H9 (cell line): ENCODE results near the gene ATP6V1G3. TPM values are rescaled to one million over a fixed set of nuclear protein-coding genes. Genes with fewer than 3 reads are reported as not detected.
A peak's percentile ranks its signal among the peaks of the same experiment; 100 is the strongest.

Source experiments
- DNase-seq: peaks from one replicate; pipeline ENCODE4 v3.0.0-alpha.2; 2017
- H2AFZ ChIP-seq: one replicate; pipeline ENCODE4 v1.6.1; 2013; ENCODE audit warnings: mild to moderate bottlenecking, low read length, control low read depth, moderate library complexity
- H2AK5ac ChIP-seq: 2 replicates; pipeline ENCODE4 v1.6.1; 2013; ENCODE audit warnings: low read length, control low read depth, mixed read lengths; ENCODE audit not compliant: insufficient read length
- H2BK120ac ChIP-seq: one replicate; pipeline ENCODE4 v1.6.1; 2013; ENCODE audit warnings: low read depth, mild to moderate bottlenecking, low read length, control low read depth, inconsistent platforms; ENCODE audit not compliant: poor library complexity, severe bottlenecking
- H2BK12ac ChIP-seq: 2 replicates; pipeline ENCODE4 v1.6.1; 2013; ENCODE audit warnings: low read length, control low read depth, mixed read lengths, low read depth; ENCODE audit not compliant: insufficient read length
- H2BK15ac ChIP-seq: 2 replicates; pipeline ENCODE4 v1.6.1; 2013; ENCODE audit warnings: low read depth, low read length, control low read depth
- H2BK20ac ChIP-seq: one replicate; pipeline ENCODE4 v1.6.1; 2013; ENCODE audit warnings: low read depth, mild to moderate bottlenecking, low read length, control low read depth, inconsistent platforms; ENCODE audit not compliant: poor library complexity, severe bottlenecking
- H2BK5ac ChIP-seq: 2 replicates; pipeline ENCODE4 v1.6.1; 2013; ENCODE audit warnings: low read length, control low read depth, mixed read lengths; ENCODE audit not compliant: insufficient read length
- H3K14ac ChIP-seq: 2 replicates; pipeline ENCODE4 v1.6.1; 2013; ENCODE audit warnings: low read length, control low read depth; ENCODE audit not compliant: insufficient read depth
- H3K18ac ChIP-seq: 2 replicates; pipeline ENCODE4 v1.6.1; 2013; ENCODE audit warnings: low read depth, mild to moderate bottlenecking, mixed read lengths, low read length, control low read depth; ENCODE audit not compliant: insufficient read length
- H3K23ac ChIP-seq: 2 replicates; pipeline ENCODE4 v1.6.1; 2013; ENCODE audit warnings: low read length, control low read depth, mixed read lengths, low read depth; ENCODE audit not compliant: insufficient read length
- H3K23me2 ChIP-seq: 2 replicates; pipeline ENCODE4 v1.6.1; 2013; ENCODE audit warnings: low read depth, mild to moderate bottlenecking, mixed read lengths, low read length, control low read depth; ENCODE audit not compliant: insufficient read length, poor library complexity, severe bottlenecking
- H3K27ac ChIP-seq: 2 replicates; pipeline ENCODE4 v1.5.1; 2013; ENCODE audit warnings: low read length, control low read depth, mixed read lengths, low read depth; ENCODE audit not compliant: insufficient read length
- H3K27me3 ChIP-seq: 2 replicates; pipeline ENCODE4 v1.6.1; 2013; ENCODE audit warnings: low read length, control low read depth, inconsistent platforms; ENCODE audit not compliant: insufficient read depth
- H3K4ac ChIP-seq: 2 replicates; pipeline ENCODE4 v1.6.1; 2013; ENCODE audit warnings: low read depth, mild to moderate bottlenecking, control low read depth, inconsistent platforms, low read length, moderate library complexity
- H3K4me1 ChIP-seq: 2 replicates; pipeline ENCODE4 v1.6.1; 2013; ENCODE audit warnings: low read length, control low read depth, inconsistent platforms; ENCODE audit not compliant: insufficient read depth
- H3K4me2 ChIP-seq: 2 replicates; pipeline ENCODE4 v1.6.1; 2013; ENCODE audit warnings: low read length, control low read depth, mixed read lengths; ENCODE audit not compliant: insufficient read length, insufficient read depth
- H3K56ac ChIP-seq: 2 replicates; pipeline ENCODE4 v1.6.1; 2013; ENCODE audit warnings: low read depth, mild to moderate bottlenecking, mixed read lengths, low read length, control low read depth; ENCODE audit not compliant: insufficient read length
- H3K79me1 ChIP-seq: 2 replicates; pipeline ENCODE4 v1.6.1; 2013; ENCODE audit warnings: low read depth, mild to moderate bottlenecking, moderate library complexity, low read length, control low read depth, inconsistent platforms; ENCODE audit not compliant: insufficient read depth, poor library complexity, severe bottlenecking
- H3K79me2 ChIP-seq: 2 replicates; pipeline ENCODE4 v1.6.1; 2013; ENCODE audit warnings: low read length, control low read depth, inconsistent platforms; ENCODE audit not compliant: insufficient read depth
- H3K9ac ChIP-seq: 2 replicates; pipeline ENCODE4 v1.6.1; 2013; ENCODE audit warnings: low read length, control low read depth, mixed read lengths; ENCODE audit not compliant: insufficient read length; ENCODE audit errors: extremely low read depth
- H3K9me3 ChIP-seq: one replicate; pipeline ENCODE4 v1.6.1; 2013; ENCODE audit warnings: low read depth, low read length, inconsistent platforms; ENCODE audit not compliant: control insufficient read depth
- H3T11ph ChIP-seq: one replicate; pipeline ENCODE4 v1.6.1; 2013; ENCODE audit warnings: mild to moderate bottlenecking, low read length, control low read depth, inconsistent platforms
- H4K20me1 ChIP-seq: one replicate; pipeline ENCODE4 v1.6.1; 2013; ENCODE audit not compliant: control insufficient read depth, insufficient read length, insufficient read depth
- H4K5ac ChIP-seq: 2 replicates; pipeline ENCODE4 v1.6.1; 2013; ENCODE audit warnings: low read depth, mild to moderate bottlenecking, mixed read lengths, low read length, control low read depth; ENCODE audit not compliant: insufficient read length
- H4K8ac ChIP-seq: replicated peaks from 2 replicates; pipeline ENCODE4 v1.6.1; 2013; ENCODE audit warnings: low read length, control low read depth, mixed read lengths, low read depth; ENCODE audit not compliant: insufficient read length
- H4K91ac ChIP-seq: 2 replicates; pipeline ENCODE4 v1.6.1; 2013; ENCODE audit warnings: low read depth, mild to moderate bottlenecking, moderate library complexity, mixed read lengths, low read length, control low read depth; ENCODE audit not compliant: insufficient read length
- H3K27ac Mint-ChIP-seq, 3 experiments: 2 replicates in 2 of 3; 3 replicates in 1 of 3; pipeline ENCODE4 v1.8.0; 2020 to 2021; ENCODE audit warnings: mixed read lengths in 3 of 3, mild to moderate bottlenecking in 1 of 3, moderate library complexity in 1 of 3
- H3K27me3 Mint-ChIP-seq: 2 replicates; pipeline ENCODE4 v1.8.0; 2021; ENCODE audit warnings: low read depth, mild to moderate bottlenecking, moderate library complexity, mixed read lengths
- H3K36me3 Mint-ChIP-seq, 3 experiments: 2 replicates in 2 of 3; 3 replicates in 1 of 3; pipeline ENCODE4 v1.8.0; 2020 to 2021; ENCODE audit warnings: low read depth in 3 of 3, mixed read lengths in 3 of 3; ENCODE audit not compliant: insufficient read depth in 1 of 3
- H3K4me1 Mint-ChIP-seq, 2 experiments: 2 replicates each; pipeline ENCODE4 v1.8.0; 2020; ENCODE audit warnings: mixed read lengths in 2 of 2
- H3K4me3 Mint-ChIP-seq, 2 experiments: 2 replicates in 1 of 2; 3 replicates in 1 of 2; pipeline ENCODE4 v1.8.0; 2020 to 2021; ENCODE audit warnings: mild to moderate bottlenecking in 2 of 2, mixed read lengths in 2 of 2, moderate library complexity in 1 of 2
- H3K9me3 Mint-ChIP-seq, 2 experiments: 2 replicates in 1 of 2; 3 replicates in 1 of 2; pipeline ENCODE4 v1.8.0; 2020; ENCODE audit warnings: mild to moderate bottlenecking in 2 of 2, mixed read lengths in 2 of 2, moderate library complexity in 1 of 2
- WGBS: extraction: QIAGEN DNeasy Blood & Tissue Kit; methylation state at CpG from one replicate; pipeline ENCODE4 v1.1.7; 2013; ENCODE audit warnings: missing lambda C conversion rate, low lambda C conversion rate, mixed read lengths; ENCODE audit not compliant: insufficient read length; ENCODE audit errors: extremely low coverage; 5-methylcytosine and 5-hydroxymethylcytosine counted together
- total RNA-seq: library from RNA; stranded (reverse); gene quantifications from 2 replicates; pipeline ENCODE4 v1.2.1, GENCODE V29; 2021
- TF ChIP-seq, protein P1 (sequence below): fragments of 200-600 bp; sonication (generic); conservative IDR thresholded peaks from 3 replicates; pipeline ENCODE4 v1.8.0; 2021; ENCODE audit warnings: antibody characterized with exemption, mild to moderate bottlenecking

The ATP6V1G3 gene
- total RNA-seq, 1 experiment from 2014 or later, result not detected

DNA sequence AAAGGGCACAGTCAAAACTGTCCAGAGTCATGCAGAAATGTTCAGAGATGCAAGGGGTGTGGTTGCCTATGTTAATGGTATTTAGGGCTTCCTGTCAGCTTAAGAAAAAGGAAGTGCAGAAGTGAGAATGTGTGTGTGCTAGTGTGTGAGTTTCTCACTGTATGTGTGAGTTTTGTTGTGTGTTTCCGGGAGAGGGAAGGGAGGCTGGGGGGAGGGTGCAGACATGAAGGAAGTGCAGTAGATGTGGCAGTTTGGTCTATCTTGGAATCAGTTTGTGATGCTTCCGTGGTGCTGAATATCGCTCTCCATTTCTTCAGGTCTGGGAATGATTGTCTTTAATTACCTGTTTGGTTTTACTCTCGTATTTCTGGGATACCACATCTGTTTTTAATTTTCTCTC is 16.5 kb upstream of the ATP6V1G3 start:
- Histone ChIP-seq H3K9me3 (no peaks in the 10 kb centered on the region), H3K56ac (no peak overlapping the region), H3K14ac (no peak overlapping the region), H4K5ac (no peak overlapping the region), H3K4me2 (no peak overlapping the region), H2BK5ac (no peak overlapping the region), H3T11ph (no peak overlapping the region), H3K18ac (no peak overlapping the region), H3K9ac (no peak overlapping the region), H3K27ac (no peak overlapping the region), H2BK15ac (no peak overlapping the region), H3K4ac (no peak overlapping the region), H4K91ac (no peak overlapping the region), H3K23ac (no peak overlapping the region), H4K20me1 (no peaks in the 10 kb centered on the region), H2BK12ac (no peak overlapping the region), H2AK5ac (no peak overlapping the region), H2BK20ac (no peak overlapping the region), H2BK120ac (no peak overlapping the region), H3K79me1 (no peaks in the 10 kb centered on the region), H2AFZ (peak overlapping the region; percentile 56), H4K8ac (no peak overlapping the region), H3K23me2 (no peaks in the 10 kb centered on the region), H3K4me1 (0 out of 2 replicates have a peak, but pooled peaks cover 2% of the 10 kb centered on the region), H3K79me2 (no peaks in the 10 kb centered on the region), H3K27me3 (no peaks in the 10 kb centered on the region)
- Mint-ChIP-seq H3K4me3 (no peak overlapping the region), H3K36me3 (no peaks in the 10 kb centered on the region), H3K9me3 (no peaks in the 10 kb centered on the region), H3K27me3 (no peaks in the 10 kb centered on the region), H3K27ac (peak overlapping the region in 1 of 3 experiments; percentile 2; a peak in 1 of 7 replicates), H3K4me1 (no peaks in the 10 kb centered on the region)
- TF ChIP-seq, protein P1, sequence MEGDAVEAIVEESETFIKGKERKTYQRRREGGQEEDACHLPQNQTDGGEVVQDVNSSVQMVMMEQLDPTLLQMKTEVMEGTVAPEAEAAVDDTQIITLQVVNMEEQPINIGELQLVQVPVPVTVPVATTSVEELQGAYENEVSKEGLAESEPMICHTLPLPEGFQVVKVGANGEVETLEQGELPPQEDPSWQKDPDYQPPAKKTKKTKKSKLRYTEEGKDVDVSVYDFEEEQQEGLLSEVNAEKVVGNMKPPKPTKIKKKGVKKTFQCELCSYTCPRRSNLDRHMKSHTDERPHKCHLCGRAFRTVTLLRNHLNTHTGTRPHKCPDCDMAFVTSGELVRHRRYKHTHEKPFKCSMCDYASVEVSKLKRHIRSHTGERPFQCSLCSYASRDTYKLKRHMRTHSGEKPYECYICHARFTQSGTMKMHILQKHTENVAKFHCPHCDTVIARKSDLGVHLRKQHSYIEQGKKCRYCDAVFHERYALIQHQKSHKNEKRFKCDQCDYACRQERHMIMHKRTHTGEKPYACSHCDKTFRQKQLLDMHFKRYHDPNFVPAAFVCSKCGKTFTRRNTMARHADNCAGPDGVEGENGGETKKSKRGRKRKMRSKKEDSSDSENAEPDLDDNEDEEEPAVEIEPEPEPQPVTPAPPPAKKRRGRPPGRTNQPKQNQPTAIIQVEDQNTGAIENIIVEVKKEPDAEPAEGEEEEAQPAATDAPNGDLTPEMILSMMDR, result no peak
- no CpG with 5 or more reads among the region's 4 CpGs for WGBS
- no peak for DNase-seq
